Transverse colon (tissue), 4 donors: ENCODE data around the gene EWSR1.

Source experiments
- EP300 ChIP-seq: sonication (generic); formaldehyde crosslinking; IDR thresholded peaks from one replicate; pipeline ENCODE4 v1.6.1; 2017; ENCODE audit warnings: antibody characterized with exemption, low read depth
- POLR2AphosphoS5 ChIP-seq, 3 donors: sonication (generic); formaldehyde crosslinking; IDR thresholded peaks; one replicate each; pipeline ENCODE4 v1.6.1; 2016; ENCODE audit warnings: antibody characterized with exemption in 3 of 3
- TF ChIP-seq, protein P1 (sequence below), 5 experiments: fragments of 200-600 bp in 3 of 5; fragments of 450-650 bp in 2 of 5; sonication (generic) in 3 of 5; IDR thresholded peaks; 1 replicate in 2 of 5; 2 replicates in 3 of 5; pipeline ENCODE4 v1.5.1; 2016 to 2017; ENCODE audit warnings: antibody characterized with exemption in 5 of 5, inconsistent platforms in 3 of 5, mild to moderate bottlenecking in 2 of 5, moderate library complexity in 1 of 5

DNA sequence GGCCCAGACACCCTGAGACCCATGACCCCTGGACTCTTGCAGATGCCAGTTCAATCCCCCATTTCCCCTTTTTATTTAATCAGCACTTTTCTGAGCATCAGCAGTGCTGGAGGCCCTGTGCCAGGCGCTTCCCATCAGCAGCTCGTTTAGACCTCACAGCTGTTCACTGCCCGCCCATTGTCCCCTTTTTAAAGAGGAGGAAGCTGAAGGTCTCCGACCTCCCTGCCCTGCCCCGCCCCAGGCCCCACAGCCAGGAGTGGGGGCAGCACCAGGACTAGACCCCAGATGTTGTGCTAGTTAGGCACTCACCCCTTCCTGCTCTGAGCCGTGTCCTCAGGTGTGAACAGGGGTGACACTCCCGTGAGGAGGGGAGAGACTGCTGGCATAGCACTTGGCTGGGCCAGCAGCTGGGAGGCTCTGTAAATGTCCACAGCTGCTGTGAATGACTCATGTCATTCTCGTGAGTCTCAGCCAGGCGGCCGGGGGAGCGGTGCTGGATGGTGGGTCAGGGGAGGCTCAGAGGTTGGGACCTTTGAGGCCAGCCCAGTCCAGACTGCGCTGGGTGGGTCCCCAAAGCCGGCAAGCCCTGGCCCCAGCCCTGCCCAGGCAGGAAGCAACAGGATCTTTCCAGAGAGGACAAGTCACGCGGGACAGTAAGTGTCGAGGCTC, 42.5 kb upstream of the EWSR1 start:
- no peak for TF ChIP-seq EP300
- TF ChIP-seq, protein P1, sequence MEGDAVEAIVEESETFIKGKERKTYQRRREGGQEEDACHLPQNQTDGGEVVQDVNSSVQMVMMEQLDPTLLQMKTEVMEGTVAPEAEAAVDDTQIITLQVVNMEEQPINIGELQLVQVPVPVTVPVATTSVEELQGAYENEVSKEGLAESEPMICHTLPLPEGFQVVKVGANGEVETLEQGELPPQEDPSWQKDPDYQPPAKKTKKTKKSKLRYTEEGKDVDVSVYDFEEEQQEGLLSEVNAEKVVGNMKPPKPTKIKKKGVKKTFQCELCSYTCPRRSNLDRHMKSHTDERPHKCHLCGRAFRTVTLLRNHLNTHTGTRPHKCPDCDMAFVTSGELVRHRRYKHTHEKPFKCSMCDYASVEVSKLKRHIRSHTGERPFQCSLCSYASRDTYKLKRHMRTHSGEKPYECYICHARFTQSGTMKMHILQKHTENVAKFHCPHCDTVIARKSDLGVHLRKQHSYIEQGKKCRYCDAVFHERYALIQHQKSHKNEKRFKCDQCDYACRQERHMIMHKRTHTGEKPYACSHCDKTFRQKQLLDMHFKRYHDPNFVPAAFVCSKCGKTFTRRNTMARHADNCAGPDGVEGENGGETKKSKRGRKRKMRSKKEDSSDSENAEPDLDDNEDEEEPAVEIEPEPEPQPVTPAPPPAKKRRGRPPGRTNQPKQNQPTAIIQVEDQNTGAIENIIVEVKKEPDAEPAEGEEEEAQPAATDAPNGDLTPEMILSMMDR (IDR thresholded peaks at IDR 0.05), result no peak
- TF ChIP-seq POLR2AphosphoS5 (IDR thresholded peaks at IDR 0.05), result peak in 1 of 3 donors; percentile 35
